Common myeloid progenitor, CD34-positive (primary cell): ENCODE data around the gene KRTAP10-6.

Source experiments
- CTCF ChIA-PET: fragments of 350-600 bp; sonication (Branson Sonifier 250); formaldehyde crosslinking; loops from one replicate; lab custom pipeline; 2021; ENCODE audit warnings: antibody characterized with exemption; lab: Charles Lee
- POLR2A ChIA-PET: fragments of 350-600 bp; sonication (Branson Sonifier 250); formaldehyde crosslinking; loops from one replicate; lab custom pipeline; 2021; ENCODE audit warnings: antibody characterized with exemption; lab: Charles Lee
- DNase-seq, 3 donors: peaks; one replicate each; pipeline versions ENCODE4 v3.0.0 to v3.0.0-alpha.2; 2013
- H3K27ac ChIP-seq, 2 experiments: 1 replicate in 1 of 2; 2 replicates in 1 of 2; pipeline ENCODE4 v1.7.0; 2013; ENCODE audit warnings: inconsistent platforms in 2 of 2, low read length in 2 of 2, mild to moderate bottlenecking in 2 of 2, low read depth in 1 of 2, moderate library complexity in 1 of 2; ENCODE audit not compliant: severe bottlenecking in 2 of 2, insufficient read depth in 1 of 2, poor library complexity in 1 of 2
- H3K27me3 ChIP-seq, 5 experiments: replicated peaks in 2 of 5; 1 replicate in 3 of 5; 2 replicates in 2 of 5; pipeline versions ENCODE4 v1.6.1 to v1.7.0; 2013; ENCODE audit warnings: low read length in 4 of 5, mild to moderate bottlenecking in 2 of 5, moderate library complexity in 2 of 5, inconsistent platforms in 1 of 5; ENCODE audit not compliant: insufficient read depth in 5 of 5, control insufficient read depth in 4 of 5
- H3K36me3 ChIP-seq, 4 experiments: 1 replicate in 2 of 4; 2 replicates in 2 of 4; pipeline versions ENCODE4 v1.6.1 to v1.7.0; 2013; ENCODE audit warnings: low read length in 3 of 4, control low read depth in 1 of 4, mild to moderate bottlenecking in 1 of 4; ENCODE audit not compliant: control insufficient read depth in 4 of 4, insufficient read depth in 4 of 4
- H3K4me1 ChIP-seq, 4 experiments: 1 replicate in 3 of 4; 2 replicates in 1 of 4; pipeline versions ENCODE4 v1.6.1 to v1.7.1; 2013; ENCODE audit warnings: low read length in 3 of 4, mild to moderate bottlenecking in 3 of 4, control low read depth in 1 of 4, inconsistent platforms in 1 of 4, moderate library complexity in 1 of 4; ENCODE audit not compliant: control insufficient read depth in 4 of 4, insufficient read depth in 4 of 4; ENCODE audit errors: control extremely low read depth in 1 of 4
- H3K4me3 ChIP-seq, 7 experiments: 1 replicate in 4 of 7; 2 replicates in 3 of 7; pipeline versions ENCODE4 v1.5.1 to v1.7.0; 2013; ENCODE audit warnings: mild to moderate bottlenecking in 7 of 7, low read length in 6 of 7, moderate library complexity in 6 of 7, inconsistent platforms in 2 of 7, low read depth in 2 of 7, control low read depth in 1 of 7; ENCODE audit not compliant: insufficient read depth in 4 of 7, control insufficient read depth in 1 of 7; ENCODE audit errors: extremely low read depth in 1 of 7
- H3K9me3 ChIP-seq, 5 experiments: 1 replicate in 4 of 5; 2 replicates in 1 of 5; pipeline versions ENCODE4 v1.6.1 to v1.7.1; 2013; ENCODE audit warnings: low read length in 4 of 5, mild to moderate bottlenecking in 2 of 5, inconsistent platforms in 1 of 5, low read depth in 1 of 5, moderate library complexity in 1 of 5; ENCODE audit not compliant: control insufficient read depth in 4 of 5, insufficient read depth in 2 of 5; ENCODE audit errors: control extremely low read depth in 1 of 5
- WGBS: methylation state at CpG from one replicate; pipeline ENCODE4 v1.1.5; 2013; ENCODE audit not compliant: insufficient coverage; 5-methylcytosine and 5-hydroxymethylcytosine counted together

The KRTAP10-6 gene

GRCh38 chr21:44617071-44617501, 24.8 kb upstream of the KRTAP10-6 start:
- 85% methylated on average over 8 of the region's 8 CpGs for WGBS

GRCh38 chr21:44616591-44616926, 24.3 kb upstream of the KRTAP10-6 start:
- no peaks in the 10 kb centered on the region for H3K36me3 ChIP-seq
- CTCF ChIA-PET = no interaction called here
- POLR2A ChIA-PET = no interaction called here
- H3K4me3 ChIP-seq = no peak overlapping the region
- peaks cover 0 to 2% (median 0%) of the 10 kb centered on the region in 5 experiments for H3K27me3 ChIP-seq
- peaks cover 0 to 14% (median 7%) of the 10 kb centered on the region in 5 experiments for H3K9me3 ChIP-seq
- no peaks in the 10 kb centered on the region for H3K4me1 ChIP-seq
- no peak for DNase-seq
- H3K27ac ChIP-seq = no peak overlapping the region
- 89% methylated on average over 16 of the region's 16 CpGs for WGBS

More at GRCh38 chr21:44617071-44617501, 24.8 kb upstream of the KRTAP10-6 start:
- Histone ChIP-seq H3K27ac (no peak overlapping the region), H3K27me3 (peaks cover 0 to 2% (median 0%) of the 10 kb centered on the region in 5 experiments), H3K9me3 (peaks cover 0 to 15% (median 6%) of the 10 kb centered on the region in 5 experiments), H3K4me1 (no peaks in the 10 kb centered on the region), H3K36me3 (no peaks in the 10 kb centered on the region), H3K4me3 (no peak overlapping the region)
- POLR2A ChIA-PET = no interaction called here
- CTCF ChIA-PET = no interaction called here
- DNase-seq = no peak

- Histone ChIP-seq H3K27me3 (peaks cover 0 to 2% (median 0%) of the 10 kb centered on the region in 5 experiments), H3K4me3 (no peak overlapping the region), H3K36me3 (no peaks in the 10 kb centered on the region), H3K4me1 (no peaks in the 10 kb centered on the region), H3K27ac (no peak overlapping the region), H3K9me3 (peaks cover 0 to 15% (median 7%) of the 10 kb centered on the region in 5 experiments)
- POLR2A ChIA-PET = no interaction called here
- CTCF ChIA-PET = no interaction called here
- WGBS = 90% methylated on average over 16 of the region's 17 CpGs
- no peak for DNase-seq
Observed at GRCh38 chr21:44615911-44616590, 23.7 kb upstream of the KRTAP10-6 start.

GRCh38 chr21:44615466-44615865, 23.2 kb upstream of the KRTAP10-6 start:
- H3K9me3 ChIP-seq = peaks cover 0 to 17% (median 9%) of the 10 kb centered on the region in 5 experiments
- WGBS = 100% methylated on average over 1 of the region's 8 CpGs
- ChIA-PET CTCF (no interaction called here), POLR2A (no interaction called here)
- H3K27ac ChIP-seq = no peak overlapping the region
- DNase-seq = no peak
- peaks cover 0 to 2% (median 0%) of the 10 kb centered on the region in 5 experiments for H3K27me3 ChIP-seq
- H3K36me3 ChIP-seq = no peaks in the 10 kb centered on the region
- no peak overlapping the region for H3K4me3 ChIP-seq
- no peaks in the 10 kb centered on the region for H3K4me1 ChIP-seq

DNA sequence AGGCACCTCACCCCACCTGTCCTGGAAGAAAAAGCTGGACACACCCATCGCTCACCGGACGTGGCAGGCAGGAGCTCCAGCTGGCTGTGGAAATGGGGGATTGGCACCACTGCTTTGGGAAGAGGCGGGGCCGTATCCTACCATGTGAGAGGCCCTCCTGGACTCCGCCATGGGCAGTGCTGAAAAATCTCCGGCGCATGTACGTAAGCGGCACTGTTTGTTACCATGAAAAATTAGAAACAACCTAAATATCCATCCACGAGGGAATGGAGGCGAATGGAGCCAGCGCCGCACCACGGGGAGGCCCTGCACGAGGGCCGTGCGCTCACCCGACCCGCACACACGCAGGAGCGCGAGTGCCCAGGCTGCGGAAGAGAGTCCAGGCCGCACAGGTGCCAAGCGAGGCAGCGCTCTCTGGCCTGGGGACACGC, 22.7 kb upstream of the KRTAP10-6 start:
- Histone ChIP-seq H3K27me3 (peaks cover 0 to 2% (median 0%) of the 10 kb centered on the region in 5 experiments), H3K4me1 (no peaks in the 10 kb centered on the region), H3K4me3 (no peak overlapping the region), H3K27ac (no peak overlapping the region), H3K9me3 (peaks cover 0 to 15% (median 8%) of the 10 kb centered on the region in 5 experiments), H3K36me3 (no peaks in the 10 kb centered on the region)
- DNase-seq = no peak
- POLR2A ChIA-PET = no interaction called here
- CTCF ChIA-PET = no interaction called here
- 95% methylated on average over 24 of the region's 28 CpGs for WGBS

DNA sequence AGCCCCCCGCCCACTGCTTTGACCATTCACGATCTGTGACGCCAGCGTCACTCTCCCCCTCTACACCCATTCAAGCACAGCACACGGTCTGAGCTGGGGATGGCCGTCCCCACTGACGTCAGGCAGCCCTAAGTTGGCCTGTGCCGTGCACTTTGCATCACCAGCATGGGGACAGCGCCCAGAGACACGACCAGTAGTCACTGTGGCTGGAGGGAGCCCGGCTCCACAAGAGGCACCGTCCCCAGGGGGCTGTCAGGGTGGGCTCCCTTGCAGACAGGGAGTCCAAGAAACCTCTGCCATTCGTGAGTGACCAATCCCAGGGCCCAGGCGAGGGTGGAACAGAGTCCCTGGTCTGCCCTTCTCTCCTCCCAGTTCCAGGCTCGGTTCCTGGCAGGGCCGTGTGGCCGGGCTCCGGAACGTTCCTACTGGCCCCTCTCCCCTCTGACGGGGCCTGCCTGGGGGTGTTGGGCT, 21.9 kb upstream of the KRTAP10-6 start:
- no peak overlapping the region for H3K27ac ChIP-seq
- H3K36me3 ChIP-seq = no peaks in the 10 kb centered on the region
- H3K4me1 ChIP-seq = no peaks in the 10 kb centered on the region
- ChIA-PET POLR2A (no interaction called here), CTCF (no interaction called here)
- peaks cover 0 to 20% (median 6%) of the 10 kb centered on the region in 5 experiments for H3K9me3 ChIP-seq
- no peak for DNase-seq
- no peaks in the 10 kb centered on the region for H3K27me3 ChIP-seq
- H3K4me3 ChIP-seq = no peak overlapping the region
- WGBS = 93% methylated on average over 17 of the region's 20 CpGs

DNA sequence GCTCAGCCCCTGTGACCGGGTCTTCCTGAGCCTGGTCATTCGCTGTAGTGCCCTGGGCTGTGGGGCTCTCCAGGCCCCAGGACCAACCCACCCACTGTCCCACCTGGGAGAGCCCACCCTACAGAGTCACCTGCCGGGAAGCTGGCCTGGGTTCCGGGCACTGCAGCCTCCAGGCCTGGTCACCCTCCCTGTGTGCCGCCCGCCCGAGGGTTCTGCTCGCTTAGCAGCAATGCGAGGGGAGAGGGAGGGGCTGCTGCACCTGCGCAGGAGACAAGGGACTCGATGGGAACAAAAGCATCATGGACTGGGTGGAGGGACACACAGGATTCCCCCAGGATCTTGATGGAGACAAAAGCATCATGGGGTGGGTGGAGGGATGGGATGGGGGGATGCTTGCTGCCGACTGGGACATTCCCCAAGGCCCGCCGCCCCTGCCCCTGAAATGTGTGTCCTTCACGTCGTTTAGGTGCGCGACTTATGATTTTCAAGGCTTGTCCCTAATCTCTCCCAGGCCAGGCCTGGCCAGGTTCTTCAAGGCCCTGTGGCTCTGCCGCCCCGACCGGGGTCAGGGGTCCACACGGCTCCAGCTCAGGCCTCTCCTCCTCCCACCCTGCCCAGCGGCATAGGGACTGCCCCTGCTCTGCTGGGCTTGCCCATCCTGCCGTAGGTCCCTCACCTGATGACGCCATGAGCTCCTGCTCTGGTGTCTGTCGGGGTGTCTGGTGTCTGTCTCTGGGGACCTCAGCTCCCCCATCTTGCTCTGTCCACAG, 21.3 kb upstream of the KRTAP10-6 start:
- Histone ChIP-seq H3K4me1 (no peaks in the 10 kb centered on the region), H3K4me3 (no peak overlapping the region), H3K27ac (no peak overlapping the region), H3K27me3 (no peaks in the 10 kb centered on the region), H3K9me3 (peaks cover 0 to 18% (median 6%) of the 10 kb centered on the region in 5 experiments), H3K36me3 (no peaks in the 10 kb centered on the region)
- WGBS = 97% methylated on average over 20 of the region's 26 CpGs
- no peak for DNase-seq
- ChIA-PET POLR2A (no interaction called here), CTCF (no interaction called here)
